ENCODE results near the gene MBOAT1. TPM values are rescaled to one million over a fixed set of nuclear protein-coding genes. Genes with fewer than 3 reads are reported as not detected.

The MBOAT1 gene
- total RNA-seq, 4 donors from 2014 or later, result 5.3 to 18.8 (median 8.2) TPM

DNA sequence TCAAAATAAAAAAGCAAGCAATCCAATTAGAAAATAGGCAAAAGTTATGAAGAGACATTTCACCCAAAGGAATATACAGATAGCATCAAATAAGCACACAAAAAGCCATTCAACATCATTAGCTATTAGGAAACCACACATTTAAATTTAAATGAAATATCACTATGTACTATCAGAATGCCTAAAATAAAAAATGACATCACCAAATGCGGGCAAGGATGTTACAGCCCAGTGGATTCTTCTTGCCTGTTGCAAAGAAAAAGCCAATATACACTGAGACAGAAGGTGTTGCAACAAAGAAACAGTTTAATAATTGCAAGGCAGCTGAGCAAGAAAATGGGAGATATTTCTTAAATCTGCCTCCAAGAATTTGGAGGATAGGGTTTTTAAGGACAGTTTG is 31.0 kb upstream of the MBOAT1 start:
- H3K4me3 ChIP-seq, result no peak overlapping the region
- no peak overlapping the region for H3K27ac ChIP-seq
- TF ChIP-seq POLR2A (IDR thresholded peaks at IDR 0.05) (no peak), EP300 (IDR thresholded peaks at IDR 0.05) (no peak), POLR2AphosphoS5 (IDR thresholded peaks at IDR 0.05) (no peak)
- TF ChIP-seq, protein P1, sequence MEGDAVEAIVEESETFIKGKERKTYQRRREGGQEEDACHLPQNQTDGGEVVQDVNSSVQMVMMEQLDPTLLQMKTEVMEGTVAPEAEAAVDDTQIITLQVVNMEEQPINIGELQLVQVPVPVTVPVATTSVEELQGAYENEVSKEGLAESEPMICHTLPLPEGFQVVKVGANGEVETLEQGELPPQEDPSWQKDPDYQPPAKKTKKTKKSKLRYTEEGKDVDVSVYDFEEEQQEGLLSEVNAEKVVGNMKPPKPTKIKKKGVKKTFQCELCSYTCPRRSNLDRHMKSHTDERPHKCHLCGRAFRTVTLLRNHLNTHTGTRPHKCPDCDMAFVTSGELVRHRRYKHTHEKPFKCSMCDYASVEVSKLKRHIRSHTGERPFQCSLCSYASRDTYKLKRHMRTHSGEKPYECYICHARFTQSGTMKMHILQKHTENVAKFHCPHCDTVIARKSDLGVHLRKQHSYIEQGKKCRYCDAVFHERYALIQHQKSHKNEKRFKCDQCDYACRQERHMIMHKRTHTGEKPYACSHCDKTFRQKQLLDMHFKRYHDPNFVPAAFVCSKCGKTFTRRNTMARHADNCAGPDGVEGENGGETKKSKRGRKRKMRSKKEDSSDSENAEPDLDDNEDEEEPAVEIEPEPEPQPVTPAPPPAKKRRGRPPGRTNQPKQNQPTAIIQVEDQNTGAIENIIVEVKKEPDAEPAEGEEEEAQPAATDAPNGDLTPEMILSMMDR (IDR thresholded peaks at IDR 0.05), result no peak
- H3K9me3 ChIP-seq, result no peaks in the 10 kb centered on the region
- no peaks in the 10 kb centered on the region for H3K27me3 ChIP-seq
- WGBS, result 83% methylated on average over 1 of the region's 1 CpG
- H3K4me1 ChIP-seq, result no peaks in the 10 kb centered on the region
- no peaks in the 10 kb centered on the region for H3K36me3 ChIP-seq
- no peak for DNase-seq (ENCODE audit: low spot score in 2 of 2)

DNA sequence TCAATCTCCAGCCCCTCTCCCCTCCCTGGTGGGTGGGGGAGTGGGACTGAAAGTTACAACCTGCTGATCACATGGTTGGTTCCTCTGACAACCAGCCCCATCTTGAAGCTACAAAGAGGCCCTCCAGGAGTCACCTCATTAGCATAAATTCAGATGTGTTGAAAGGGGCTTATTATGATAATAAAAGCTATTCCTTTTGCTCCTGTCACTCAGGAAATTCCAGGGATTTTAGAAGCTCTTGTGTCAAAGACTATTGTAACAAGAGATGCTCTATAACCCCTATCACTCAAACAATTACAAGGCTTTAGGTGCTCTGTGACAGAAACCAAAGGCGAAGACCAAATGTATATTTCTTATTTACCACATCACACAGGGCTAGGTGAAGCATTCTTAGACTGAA is 30.1 kb upstream of the MBOAT1 start:
- Histone ChIP-seq H3K4me1 (no peaks in the 10 kb centered on the region), H3K36me3 (no peaks in the 10 kb centered on the region), H3K9me3 (no peaks in the 10 kb centered on the region), H3K4me3 (no peak overlapping the region), H3K27me3 (no peaks in the 10 kb centered on the region), H3K27ac (no peak overlapping the region)
- 100% methylated on average over 1 of the region's 1 CpG for WGBS
- no peak for DNase-seq (ENCODE audit: low spot score in 2 of 2)
- TF ChIP-seq POLR2AphosphoS5 (IDR thresholded peaks at IDR 0.05), result no peak
- TF ChIP-seq, protein P1 (IDR thresholded peaks at IDR 0.05), result no peak
- TF ChIP-seq POLR2A (IDR thresholded peaks at IDR 0.05), result no peak
- no peak for TF ChIP-seq EP300 (IDR thresholded peaks at IDR 0.05)

DNA sequence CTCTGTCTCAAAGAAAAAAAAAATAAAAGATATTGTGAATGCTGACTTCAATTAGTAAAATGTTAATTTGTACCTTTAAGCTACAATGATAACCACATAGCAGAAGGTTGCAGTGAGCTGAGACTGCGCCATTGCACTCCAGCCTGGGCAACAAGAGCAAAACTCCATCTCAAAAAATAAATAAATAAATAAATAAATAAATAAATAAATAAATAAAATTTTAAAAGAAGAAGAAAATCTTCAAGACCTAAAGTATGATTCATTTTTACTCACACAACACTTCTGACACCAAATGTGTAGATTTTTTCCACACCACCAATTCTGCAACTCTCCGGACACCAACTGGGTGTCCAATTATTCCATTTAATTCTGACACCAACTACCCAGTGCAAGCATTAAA is 28.8 kb upstream of the MBOAT1 start:
- WGBS, result 97% methylated on average over 2 of the region's 2 CpGs

DNA sequence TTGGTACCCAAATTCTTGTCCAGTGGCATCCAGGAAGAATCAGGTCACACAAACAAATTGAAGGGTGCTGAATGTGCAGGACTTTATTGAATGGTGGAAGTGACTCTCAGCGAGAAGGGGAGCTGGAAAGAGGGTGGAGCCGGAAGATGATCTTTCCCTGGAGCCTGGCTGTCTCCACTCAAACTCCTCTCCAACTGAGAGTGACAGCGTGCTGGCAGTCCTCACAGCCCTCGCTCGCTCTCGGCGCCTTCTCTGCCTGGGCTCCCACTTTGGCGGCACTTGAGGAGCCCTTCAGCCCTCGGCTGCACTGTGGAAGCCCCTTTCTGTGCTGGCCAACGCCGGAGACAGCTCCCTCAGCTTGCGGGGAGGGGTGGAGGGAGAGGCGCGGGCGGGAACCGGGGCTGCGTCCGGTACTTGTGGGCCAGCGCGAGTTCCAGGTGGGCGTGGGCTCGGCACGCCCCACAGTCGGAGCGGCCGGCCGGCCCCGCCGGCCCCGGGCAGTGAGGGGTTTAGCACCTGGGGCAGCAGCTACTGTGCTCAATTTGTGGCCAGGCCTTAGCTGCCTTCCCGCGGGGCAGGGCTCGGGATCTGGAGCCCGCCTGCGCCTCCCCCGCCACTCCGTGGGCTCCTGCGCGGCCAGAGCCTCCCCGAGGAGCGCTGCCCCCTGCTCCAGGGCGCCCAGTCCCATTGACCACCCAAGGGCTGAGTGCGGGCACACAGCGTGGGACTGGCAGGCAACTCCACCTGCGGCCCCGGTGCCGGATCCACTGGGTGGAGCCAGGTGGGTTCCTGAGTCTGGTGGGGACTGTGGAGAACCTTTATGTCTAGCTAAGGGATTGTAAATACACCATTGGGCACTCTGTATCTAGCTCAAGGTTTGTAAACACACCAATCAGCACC is 26.7 kb upstream of the MBOAT1 start:
- 93% methylated on average over 11 of the region's 47 CpGs for WGBS
- TF ChIP-seq POLR2AphosphoS5 (IDR thresholded peaks at IDR 0.05) (no peak), POLR2A (IDR thresholded peaks at IDR 0.05) (no peak), EP300 (IDR thresholded peaks at IDR 0.05) (no peak)
- TF ChIP-seq, protein P1 (IDR thresholded peaks at IDR 0.05), result no peak
- no peak overlapping the region for H3K27ac ChIP-seq
- no peak overlapping the region for H3K4me3 ChIP-seq
- H3K4me1 ChIP-seq, result no peaks in the 10 kb centered on the region
- H3K27me3 ChIP-seq, result no peaks in the 10 kb centered on the region
- no peaks in the 10 kb centered on the region for H3K9me3 ChIP-seq
- no peaks in the 10 kb centered on the region for H3K36me3 ChIP-seq
- no peak for DNase-seq (ENCODE audit: low spot score in 2 of 2)

More for the DNA sequence above, 28.8 kb upstream of the MBOAT1 start:
- no peaks in the 10 kb centered on the region for H3K4me1 ChIP-seq
- H3K36me3 ChIP-seq, result no peaks in the 10 kb centered on the region
- H3K27ac ChIP-seq, result no peak overlapping the region
- no peaks in the 10 kb centered on the region for H3K9me3 ChIP-seq
- TF ChIP-seq EP300 (IDR thresholded peaks at IDR 0.05) (no peak), POLR2AphosphoS5 (IDR thresholded peaks at IDR 0.05) (no peak), POLR2A (IDR thresholded peaks at IDR 0.05) (no peak)
- TF ChIP-seq, protein P1 (IDR thresholded peaks at IDR 0.05), result no peak
- H3K4me3 ChIP-seq, result no peak overlapping the region
- no peak for DNase-seq (ENCODE audit: low spot score in 2 of 2)
- H3K27me3 ChIP-seq, result no peaks in the 10 kb centered on the region

DNA sequence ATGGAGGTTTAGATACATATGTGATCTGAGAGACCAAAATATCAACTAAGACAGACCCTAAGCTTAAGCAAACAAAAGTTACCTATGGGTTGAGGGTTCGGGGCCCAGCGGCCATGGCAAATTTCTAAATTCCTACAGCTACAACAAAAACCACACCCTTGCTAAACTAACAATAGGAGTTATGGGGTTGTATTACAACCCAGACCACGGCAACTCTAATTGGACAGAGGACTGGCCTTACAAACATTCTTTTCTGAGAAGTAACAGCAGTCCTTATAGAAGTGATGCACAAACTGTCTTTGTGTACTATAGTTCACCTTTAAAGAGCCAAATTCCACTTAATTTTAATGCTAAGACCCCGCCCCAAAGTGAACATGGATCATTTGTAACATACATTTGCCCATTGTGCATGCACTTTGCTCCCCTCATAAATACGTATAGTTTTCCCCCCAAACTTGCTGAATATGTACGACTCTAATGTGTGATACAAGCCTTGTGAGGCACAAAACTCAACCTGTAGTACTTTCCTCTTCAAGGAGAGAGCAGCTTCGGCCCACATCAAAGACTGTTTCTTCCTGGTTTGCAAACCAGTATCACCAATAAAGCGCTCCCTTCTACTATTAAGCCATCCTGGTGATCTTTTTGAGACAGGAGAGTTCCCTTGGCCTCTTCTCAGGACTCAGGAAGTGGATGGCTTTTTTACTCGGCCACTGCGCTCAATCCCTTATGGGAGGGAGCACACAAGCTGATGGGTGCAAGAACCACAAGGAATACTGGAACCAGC is 25.6 kb upstream of the MBOAT1 start:
- DNase-seq (ENCODE audit: low spot score in 2 of 2), result no peak
- no peak overlapping the region for H3K27ac ChIP-seq
- no peaks in the 10 kb centered on the region for H3K36me3 ChIP-seq
- no peaks in the 10 kb centered on the region for H3K4me1 ChIP-seq
- WGBS, result 89% methylated on average over 10 of the region's 10 CpGs
- H3K27me3 ChIP-seq, result no peaks in the 10 kb centered on the region
- no peak for TF ChIP-seq POLR2AphosphoS5 (IDR thresholded peaks at IDR 0.05)
- no peak overlapping the region for H3K4me3 ChIP-seq
- H3K9me3 ChIP-seq, result no peaks in the 10 kb centered on the region

Data from suprapubic skin (tissue), 4 donors.